ENCODE data around the gene PRKCH.

PRKCH gene

GRCh38 chr14:61489932-61490331 is 168.6 kb downstream of the PRKCH start:
- ATAC-seq, result no peak
- no peak for TF ChIP-seq OSR1 (CRISPR knock-in tag; IDR thresholded peaks at IDR 0.05)
- TF ChIP-seq BACH2 (CRISPR knock-in tag; IDR thresholded peaks at IDR 0.05; ENCODE audit: borderline replicate concordance), result no peak
- TF ChIP-seq ZNF8 (CRISPR knock-in tag; IDR thresholded peaks at IDR 0.05), result no peak
- TF ChIP-seq ISL1 (CRISPR knock-in tag; IDR thresholded peaks at IDR 0.05), result no peak
- TF ChIP-seq SNAI2 (CRISPR knock-in tag; IDR thresholded peaks at IDR 0.05), result no peak

- ATAC-seq, result no peak
- TF ChIP-seq SNAI2 (CRISPR knock-in tag; IDR thresholded peaks at IDR 0.05), result no peak
- TF ChIP-seq RARB (CRISPR knock-in tag; IDR thresholded peaks at IDR 0.05), result no peak
- TF ChIP-seq BACH2 (CRISPR knock-in tag; IDR thresholded peaks at IDR 0.05; ENCODE audit: borderline replicate concordance), result no peak
- TF ChIP-seq ISL1 (CRISPR knock-in tag; IDR thresholded peaks at IDR 0.05), result no peak
- no peak for TF ChIP-seq GLIS3 (CRISPR knock-in tag; IDR thresholded peaks at IDR 0.05)
- no peak for TF ChIP-seq OSR1 (CRISPR knock-in tag; IDR thresholded peaks at IDR 0.05)
- TF ChIP-seq CREB5 (CRISPR knock-in tag; IDR thresholded peaks at IDR 0.05; ENCODE audit: low read depth), result no peak
- no peak for TF ChIP-seq TSHZ2 (CRISPR knock-in tag; IDR thresholded peaks at IDR 0.05)
- no peak for TF ChIP-seq TOX (CRISPR knock-in tag; IDR thresholded peaks at IDR 0.05; ENCODE audit: borderline replicate concordance)
- TF ChIP-seq ZFP3 (CRISPR knock-in tag; IDR thresholded peaks at IDR 0.05), result no peak
- no peak for TF ChIP-seq PATZ1 (CRISPR knock-in tag; IDR thresholded peaks at IDR 0.05; ENCODE audit: borderline replicate concordance)
- TF ChIP-seq ZNF8 (CRISPR knock-in tag; IDR thresholded peaks at IDR 0.05), result no peak
- TF ChIP-seq ARNTL (CRISPR knock-in tag; IDR thresholded peaks at IDR 0.05; ENCODE audit: borderline replicate concordance, low read depth), result no peak
Measured at GRCh38 chr14:61491224-61491623, 169.8 kb downstream of the PRKCH start.

GRCh38 chr14:61491876-61492434 is 170.6 kb downstream of the PRKCH start:
- no peak for ATAC-seq

GRCh38 chr14:61492474-61492873 is 171.1 kb downstream of the PRKCH start:
- ATAC-seq, result no peak

More at GRCh38 chr14:61491876-61492434, 170.6 kb downstream of the PRKCH start:
- no peak for TF ChIP-seq SNAI2 (CRISPR knock-in tag; IDR thresholded peaks at IDR 0.05)

GRCh38 chr14:61493239-61493638 is 171.9 kb downstream of the PRKCH start:
- ATAC-seq, result peak; percentile 99
- no peak for TF ChIP-seq TCF4 (CRISPR knock-in tag; IDR thresholded peaks at IDR 0.05; ENCODE audit: borderline replicate concordance)
- TF ChIP-seq ZFP30 (CRISPR knock-in tag; IDR thresholded peaks at IDR 0.05), result no peak
- TF ChIP-seq ZNF565 (CRISPR knock-in tag; conservative IDR thresholded peaks at IDR 0.05; ENCODE audit: low read depth), result no peak
- TF ChIP-seq ZC3H10 (CRISPR knock-in tag; IDR thresholded peaks at IDR 0.05), result no peak
- peak; percentile 73 for TF ChIP-seq ISL1 (CRISPR knock-in tag; IDR thresholded peaks at IDR 0.05)

More at GRCh38 chr14:61492474-61492873, 171.1 kb downstream of the PRKCH start:
- TF ChIP-seq ZNF8 (CRISPR knock-in tag; IDR thresholded peaks at IDR 0.05), result no peak

GRCh38 chr14:61494018-61494417 is 172.6 kb downstream of the PRKCH start:
- no peak for ATAC-seq
- TF ChIP-seq CSDC2 (CRISPR knock-in tag; IDR thresholded peaks at IDR 0.05), result no peak
- no peak for TF ChIP-seq POU6F1 (CRISPR knock-in tag; IDR thresholded peaks at IDR 0.05; ENCODE audit: borderline replicate concordance, low read depth)
- no peak for TF ChIP-seq SNAI2 (CRISPR knock-in tag; IDR thresholded peaks at IDR 0.05)
- no peak for TF ChIP-seq TSHZ2 (CRISPR knock-in tag; IDR thresholded peaks at IDR 0.05)
- TF ChIP-seq ARNTL (CRISPR knock-in tag; IDR thresholded peaks at IDR 0.05; ENCODE audit: borderline replicate concordance, low read depth), result no peak
- TF ChIP-seq PATZ1 (CRISPR knock-in tag; IDR thresholded peaks at IDR 0.05; ENCODE audit: borderline replicate concordance), result no peak
- TF ChIP-seq RARB (CRISPR knock-in tag; IDR thresholded peaks at IDR 0.05), result no peak
- no peak for TF ChIP-seq OSR1 (CRISPR knock-in tag; IDR thresholded peaks at IDR 0.05)
- TF ChIP-seq GLIS3 (CRISPR knock-in tag; IDR thresholded peaks at IDR 0.05), result no peak
- TF ChIP-seq ZNF8 (CRISPR knock-in tag; IDR thresholded peaks at IDR 0.05), result no peak

Measured in SK-N-SH treated with all-trans-retinoic acid at 6 μM for 48 hours (cell line).